GM19099 (cell line): Measurements from ENCODE around the gene HGFAC.

ENCODE experiments used
- POLR2A ChIP-seq: IDR thresholded peaks from 3 replicates; pipeline ENCODE4 v1.6.1; 2011; ENCODE audit warnings: low read depth; ENCODE audit not compliant: insufficient read length; ENCODE audit errors: extremely low read depth

The HGFAC gene

DNA sequence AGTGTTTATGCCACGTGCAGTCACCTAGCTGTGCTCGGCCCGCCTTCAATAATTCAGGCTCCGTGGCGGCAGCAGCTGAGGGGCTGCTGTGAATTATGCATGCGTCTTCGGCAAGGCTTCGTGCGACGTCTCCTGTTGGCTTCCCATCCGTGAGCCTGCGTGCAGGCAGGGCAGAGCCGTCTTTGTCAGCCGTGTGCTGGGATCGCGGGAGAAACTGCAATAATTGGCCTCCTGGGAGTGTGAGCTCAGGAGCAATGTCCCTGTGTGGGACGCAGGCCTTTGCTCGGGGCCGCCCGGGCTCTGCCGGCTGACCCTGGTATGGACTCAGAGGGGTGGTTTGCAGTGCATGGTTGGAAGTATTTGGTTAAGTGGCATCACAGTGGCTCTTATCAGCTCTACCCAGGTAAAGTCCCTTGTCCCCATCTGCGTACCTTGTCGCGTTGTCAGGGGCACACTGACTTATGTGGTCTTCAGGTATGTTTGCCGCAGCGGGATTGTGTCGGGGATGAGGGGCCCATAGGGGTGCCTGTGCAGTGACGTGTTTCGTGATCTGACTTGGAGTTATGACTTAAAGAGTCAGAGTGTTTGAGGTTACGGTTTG, 34.5 kb upstream of the HGFAC start:
- no peak for TF ChIP-seq POLR2A

DNA sequence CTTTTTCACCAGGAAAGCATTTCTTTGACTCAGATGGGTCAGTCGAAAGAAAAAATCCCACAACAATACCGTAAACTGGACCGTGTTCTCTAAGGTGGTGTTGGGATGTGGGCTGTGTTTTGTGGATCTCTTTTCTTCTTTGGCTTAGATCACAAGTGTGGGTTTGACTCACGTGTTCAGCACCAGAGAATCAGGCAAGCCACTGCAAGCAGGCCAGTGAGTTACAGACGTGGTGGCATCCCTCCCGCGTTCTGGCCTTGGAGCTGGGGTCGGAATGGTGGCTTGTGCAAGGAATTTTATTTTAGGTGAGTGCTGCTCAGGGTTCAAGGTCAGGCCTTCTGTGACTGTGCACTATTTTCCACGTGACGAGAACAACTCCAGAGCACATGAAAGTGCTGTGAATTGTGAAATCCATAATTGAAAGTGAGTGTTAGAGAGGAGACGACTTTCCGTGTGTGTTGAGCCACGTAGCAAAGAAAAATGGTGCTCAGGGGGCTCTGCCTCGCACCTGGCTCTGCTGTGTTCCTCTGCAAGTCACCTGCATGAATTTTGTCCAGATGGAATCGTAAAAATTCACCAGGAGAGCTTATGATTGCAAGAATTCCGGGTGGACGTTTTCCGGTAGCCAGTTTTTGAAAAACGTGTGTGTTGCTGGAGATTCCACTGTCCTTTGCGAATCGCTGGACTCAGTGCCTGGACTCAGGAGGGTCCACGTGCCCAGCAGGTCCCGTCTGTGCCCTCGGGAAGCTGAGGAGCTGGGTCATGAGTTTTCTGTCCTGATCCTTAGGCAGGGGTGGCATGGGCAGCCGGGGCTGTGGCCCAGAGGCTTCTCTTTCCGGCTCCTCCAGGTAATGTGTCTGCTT, 33.6 kb upstream of the HGFAC start:
- no peak for TF ChIP-seq POLR2A

DNA sequence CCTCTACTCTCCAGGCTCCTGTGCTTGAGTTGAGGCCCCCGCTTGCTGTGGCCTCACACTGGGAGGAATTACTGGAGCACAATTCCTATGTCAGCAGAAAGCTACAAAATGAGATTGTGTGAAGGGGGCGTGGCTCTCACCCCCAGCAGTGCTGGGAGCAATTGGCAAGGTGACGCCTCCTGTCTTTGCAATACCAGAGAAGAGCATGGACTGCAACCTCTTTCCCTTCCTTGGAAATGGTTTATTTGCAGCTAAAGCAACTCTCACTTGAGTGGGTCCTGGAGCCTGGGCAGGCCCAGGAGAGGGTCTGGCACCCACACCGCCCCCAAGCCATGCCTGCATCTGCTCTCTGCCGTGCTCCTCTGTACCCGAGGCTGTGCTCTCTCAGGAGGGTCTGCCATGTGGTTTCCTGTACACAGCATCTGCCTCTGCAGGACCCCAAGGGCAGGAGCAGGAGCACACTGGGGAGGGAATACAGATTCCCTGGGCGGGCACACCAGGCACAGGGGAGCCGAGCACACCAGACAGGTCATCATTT, 32.9 kb upstream of the HGFAC start:
- TF ChIP-seq POLR2A = no peak

DNA sequence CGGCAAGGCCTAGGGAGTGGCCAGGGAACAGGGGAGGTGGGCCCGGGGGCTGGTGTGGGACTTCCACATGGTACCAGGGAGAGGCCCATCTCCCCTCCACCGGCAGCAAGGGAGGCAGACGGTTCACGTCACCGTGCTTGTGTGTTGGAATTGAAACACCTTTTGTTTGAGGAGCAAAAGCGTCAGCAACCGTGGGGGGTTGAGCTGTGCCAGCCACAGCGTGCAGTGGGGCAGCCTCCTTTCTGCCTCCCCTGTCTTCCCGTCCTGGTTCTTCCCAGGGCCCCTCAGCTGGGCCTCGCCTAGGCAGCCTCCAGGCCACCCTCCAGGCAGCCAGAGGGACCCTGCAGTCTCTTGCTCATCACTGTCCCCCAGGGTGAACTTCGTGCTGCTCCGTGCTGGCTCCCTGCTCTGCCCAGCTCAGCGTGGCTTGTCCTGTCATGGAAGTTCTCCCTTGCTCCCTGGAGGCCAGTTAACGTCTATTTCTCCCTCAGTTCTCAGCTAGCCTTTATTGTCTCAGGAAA, 32.1 kb upstream of the HGFAC start:
- no peak for TF ChIP-seq POLR2A

DNA sequence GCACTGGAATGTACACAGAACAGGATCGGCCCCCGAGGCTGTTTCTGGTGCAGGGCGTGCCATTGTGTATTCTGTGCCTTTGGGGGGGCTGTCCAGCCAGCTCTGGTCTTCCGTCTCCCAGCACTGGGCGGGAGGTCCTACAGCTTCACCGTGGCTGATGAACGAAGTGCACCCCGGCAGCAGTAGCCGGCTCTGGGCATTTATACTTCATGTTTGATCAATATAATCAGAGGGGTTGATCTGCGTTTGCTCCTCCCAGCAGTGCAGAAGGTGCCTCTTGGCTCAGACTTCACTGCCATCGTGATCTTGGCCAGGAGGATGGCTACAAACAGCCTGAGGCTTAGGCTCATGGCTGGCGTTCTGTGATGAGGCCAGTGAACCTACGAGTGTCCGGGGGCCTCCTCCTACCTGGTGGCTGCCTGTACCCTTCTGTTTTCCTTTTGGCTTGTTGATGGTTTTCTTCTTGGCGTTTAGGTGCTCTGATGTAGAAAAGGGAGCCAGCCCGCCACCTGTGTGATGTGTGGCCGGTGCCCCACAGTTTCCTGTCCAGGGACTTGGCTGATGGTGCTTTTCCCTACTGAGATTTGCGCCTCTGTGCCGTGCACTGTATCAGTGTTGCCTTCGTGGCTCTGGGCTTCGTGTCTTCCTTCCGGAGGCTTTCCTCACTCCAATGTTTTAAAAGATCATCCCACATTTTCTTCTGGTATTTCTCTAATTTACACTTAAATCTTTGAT, 31.2 kb upstream of the HGFAC start:
- no peak for TF ChIP-seq POLR2A

DNA sequence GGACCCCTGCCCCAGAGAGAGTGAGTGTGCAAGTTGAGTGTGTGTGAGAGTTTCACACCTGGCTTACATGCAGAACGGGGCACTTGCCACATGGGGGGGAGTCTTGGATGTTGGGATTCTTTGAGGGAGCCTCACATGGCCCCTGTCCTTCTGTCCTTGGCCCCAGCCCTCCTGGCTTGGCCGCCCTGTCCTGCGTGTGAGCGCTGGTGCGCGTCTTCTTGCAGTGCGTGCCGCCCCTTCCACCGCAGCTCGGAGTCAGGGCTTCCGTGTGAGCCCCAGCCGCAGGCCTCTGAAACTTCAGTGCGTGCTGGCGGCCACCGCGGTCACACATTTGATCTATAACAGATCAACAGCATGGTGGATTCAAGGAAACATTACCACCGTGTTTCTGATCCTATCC, 30.1 kb upstream of the HGFAC start:
- no peak for TF ChIP-seq POLR2A

DNA sequence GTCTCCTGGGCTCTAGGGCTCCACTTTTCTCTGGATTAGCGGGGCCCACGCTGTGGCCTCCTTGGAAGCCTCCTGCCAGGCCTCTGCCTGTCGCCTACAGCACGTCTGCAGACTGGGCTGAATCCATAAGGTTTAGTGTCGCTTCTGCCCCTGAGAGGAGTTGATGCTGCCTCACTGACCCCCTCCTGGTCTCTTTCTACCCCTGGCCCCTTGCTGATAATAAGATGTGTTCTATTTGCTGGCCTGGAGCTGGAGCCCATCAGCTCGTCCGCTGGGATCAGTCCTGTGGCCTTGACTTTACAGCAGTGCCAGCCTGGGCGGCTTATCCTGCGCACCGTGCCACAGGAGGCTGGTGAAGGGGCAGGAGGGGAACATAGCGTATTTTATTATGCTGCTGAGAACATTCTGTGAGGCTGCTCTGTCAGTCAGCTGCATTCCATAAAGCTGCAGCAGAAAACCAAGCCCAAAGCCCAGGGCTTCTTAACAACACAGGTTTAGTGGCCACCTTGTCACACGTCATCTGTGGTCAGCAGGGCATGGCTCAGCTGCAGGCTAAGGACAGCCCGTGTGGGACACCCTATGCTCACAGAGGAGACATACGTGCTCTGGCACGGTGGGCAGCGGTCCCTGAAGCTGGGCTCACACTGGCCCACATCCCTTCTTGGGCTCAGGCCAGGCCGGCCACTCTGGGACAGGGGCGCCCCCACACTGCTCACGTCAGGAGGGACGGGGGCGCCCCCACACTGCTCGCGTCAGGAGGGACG, 29.3 kb upstream of the HGFAC start:
- TF ChIP-seq POLR2A = no peak

DNA sequence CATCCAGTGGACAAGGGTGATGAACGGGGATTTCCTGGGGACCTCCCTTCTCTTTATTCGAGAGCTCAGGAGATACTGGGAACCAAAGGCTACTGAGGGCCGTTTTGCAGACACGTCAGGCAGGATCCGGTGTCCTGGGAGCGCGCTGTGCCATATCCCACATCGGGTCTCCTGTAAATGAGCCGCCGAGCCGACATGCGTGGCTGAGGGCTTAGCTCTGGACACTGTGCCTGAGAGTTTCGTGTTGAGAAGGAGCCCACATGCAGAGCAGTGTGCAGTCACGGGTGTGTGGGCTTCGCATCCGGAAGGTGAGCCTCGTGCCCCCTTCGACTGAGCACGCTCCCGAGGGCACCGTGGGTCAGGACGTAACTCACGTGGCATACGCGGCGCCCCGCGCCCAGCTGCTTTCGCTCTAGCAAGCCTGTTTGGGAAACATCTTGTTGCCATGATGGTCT, 28.5 kb upstream of the HGFAC start:
- no peak for TF ChIP-seq POLR2A

DNA sequence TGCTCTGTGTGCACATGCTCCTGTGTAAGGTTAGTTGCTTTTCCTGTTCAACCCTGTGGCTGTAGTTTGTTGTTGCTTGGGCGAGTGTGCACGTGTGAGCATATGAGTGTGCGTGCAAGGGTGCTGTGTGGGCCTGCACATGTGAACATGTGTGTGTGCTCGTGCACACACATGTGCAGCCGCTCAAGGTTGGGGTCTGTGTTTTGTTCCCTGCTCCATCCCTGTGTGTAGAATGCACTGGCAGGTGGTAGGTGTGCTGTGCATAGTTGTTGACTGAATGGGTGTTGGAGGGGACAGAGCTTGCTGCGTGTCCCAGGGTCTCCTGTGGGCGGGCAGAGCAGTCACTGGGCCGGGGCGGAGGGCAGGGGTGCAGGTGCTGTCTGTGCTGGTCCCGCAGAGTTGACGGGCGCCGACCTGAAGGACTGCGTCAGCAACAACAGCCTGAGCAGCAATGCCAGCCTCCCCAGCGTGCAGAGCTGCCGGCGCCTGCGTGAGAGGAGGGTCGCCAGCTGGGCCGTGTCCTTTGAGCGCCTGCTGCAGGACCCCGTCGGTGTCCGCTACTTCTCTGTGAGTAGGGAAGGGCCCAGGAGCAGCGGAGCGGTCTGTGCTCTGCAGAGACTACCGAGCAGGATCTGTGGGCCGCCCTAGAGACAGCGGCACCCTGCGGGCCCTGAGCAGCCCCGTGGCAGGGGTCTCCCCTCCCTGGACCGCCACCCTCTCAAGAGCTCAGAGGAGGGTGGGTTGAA, 27.9 kb upstream of the HGFAC start:
- no peak for TF ChIP-seq POLR2A

DNA sequence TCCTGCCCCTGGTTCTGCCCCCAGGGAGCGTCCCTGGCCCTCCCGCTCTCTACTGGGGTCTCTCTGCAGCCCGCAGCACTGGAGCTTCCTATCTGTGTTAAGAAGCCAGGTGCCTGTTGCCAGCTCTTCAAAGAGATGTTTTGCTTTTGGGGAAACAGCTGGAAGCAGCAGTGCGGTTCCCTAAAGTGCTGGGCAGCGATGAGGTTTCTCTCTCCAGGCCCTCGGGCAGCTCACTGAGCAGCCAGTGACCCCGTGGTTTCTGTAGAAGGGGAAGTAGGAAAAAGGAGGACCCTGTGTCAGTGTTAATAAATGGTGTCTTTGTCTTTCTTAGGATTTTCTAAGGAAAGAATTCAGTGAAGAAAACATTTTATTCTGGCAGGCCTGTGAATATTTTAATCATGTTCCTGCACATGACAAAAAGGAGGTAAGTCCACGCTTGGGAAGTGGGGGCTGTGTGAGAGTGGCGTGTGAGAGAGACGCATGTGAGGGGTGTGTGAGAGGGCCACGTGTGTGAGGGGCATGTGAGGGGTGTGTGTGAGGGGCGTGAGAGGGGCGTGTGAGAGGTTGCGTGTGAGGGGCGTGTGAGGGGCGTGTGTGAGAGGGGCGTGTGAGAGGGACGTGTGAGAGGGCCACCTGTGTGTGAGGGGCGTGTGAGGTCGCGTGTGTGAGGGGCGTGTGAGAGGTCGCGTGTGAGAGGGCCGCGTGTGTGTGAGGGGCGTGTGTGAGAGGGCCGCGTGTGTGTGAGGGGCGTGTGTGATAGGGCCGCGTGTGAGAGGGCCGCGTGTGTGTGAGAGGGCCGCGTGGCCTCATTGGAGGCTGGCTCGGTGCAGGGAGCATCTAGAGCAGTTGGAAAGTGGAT, 27.1 kb upstream of the HGFAC start:
- TF ChIP-seq POLR2A = no peak

DNA sequence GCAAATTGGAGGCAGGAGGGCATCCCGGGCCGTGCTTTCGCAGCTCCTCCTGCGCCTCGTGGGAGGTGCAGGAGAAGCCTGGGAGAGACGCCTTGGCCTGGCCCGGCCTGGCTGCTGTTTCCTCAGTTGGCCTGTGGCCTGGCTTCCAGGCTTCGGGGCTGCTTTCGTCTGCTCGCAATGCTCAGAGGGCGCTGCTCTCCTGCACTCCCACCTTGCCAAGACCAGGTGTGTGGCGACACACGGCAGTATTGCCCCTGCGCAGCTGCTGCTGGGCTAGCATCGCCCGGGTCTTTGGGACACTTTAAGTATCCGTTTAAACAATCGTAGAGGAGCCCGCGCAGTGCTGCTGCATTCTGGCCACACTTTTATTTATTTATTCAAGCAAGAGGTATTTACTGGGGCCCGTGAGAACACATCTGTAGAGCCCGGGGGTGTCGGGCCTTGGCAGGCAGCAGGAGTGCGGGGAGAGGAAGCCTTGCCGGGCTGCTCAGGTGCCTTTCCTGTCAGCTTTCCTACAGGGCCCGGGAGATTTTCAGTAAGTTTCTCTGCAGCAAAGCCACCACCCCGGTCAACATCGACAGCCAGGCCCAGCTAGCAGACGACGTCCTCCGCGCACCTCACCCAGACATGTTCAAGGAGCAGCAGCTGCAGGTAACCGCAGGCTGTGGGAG, 26.2 kb upstream of the HGFAC start:
- no peak for TF ChIP-seq POLR2A

DNA sequence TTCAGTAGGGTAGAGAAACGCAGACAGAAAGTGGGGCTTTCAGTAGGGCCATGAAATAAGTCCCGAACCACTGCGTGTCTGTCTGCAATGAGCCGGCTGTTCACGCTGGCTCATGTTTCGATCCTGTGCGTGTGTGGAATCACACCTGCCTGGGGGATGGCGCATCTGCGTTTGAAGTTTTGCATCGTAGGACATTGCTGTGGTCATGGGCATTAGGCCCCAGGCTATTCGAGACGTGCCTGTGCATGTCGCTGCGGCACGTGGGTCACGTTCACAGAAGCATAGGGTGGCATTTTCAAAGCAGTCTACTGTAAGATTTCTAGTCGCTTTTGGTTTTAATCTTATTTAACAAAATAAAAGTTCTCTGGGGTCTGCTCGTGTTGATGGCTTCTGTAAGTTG, 25.5 kb upstream of the HGFAC start:
- no peak for TF ChIP-seq POLR2A
